Activated naive CD4-positive, alpha-beta T cell treated with anti-CD3 and anti-CD28 coated beads for 36 hours (primary cell): ENCODE measurements around the gene IRF2. TPM values are rescaled to one million over a fixed set of nuclear protein-coding genes. Genes with fewer than 3 reads are reported as not detected.

ENCODE experiments used
- CTCF ChIA-PET: fragments of 350-600 bp; sonication (Branson Sonifier 250); formaldehyde crosslinking; loops from one replicate; lab custom pipeline; 2021; ENCODE audit warnings: antibody characterized with exemption; lab: Charles Lee
- DNase-seq: peaks from one replicate; pipeline ENCODE4 v3.0.0-alpha.2; 2020
- H3K27ac Mint-ChIP-seq: one replicate; pipeline ENCODE4 v1.8.0; 2021; ENCODE audit warnings: mild to moderate bottlenecking, mixed read lengths
- H3K27me3 Mint-ChIP-seq: one replicate; pipeline ENCODE4 v1.8.0; 2021; ENCODE audit warnings: low read depth, mixed read lengths
- H3K36me3 Mint-ChIP-seq: one replicate; pipeline ENCODE4 v1.8.0; 2021; ENCODE audit warnings: low read depth, mixed read lengths
- H3K4me1 Mint-ChIP-seq: one replicate; pipeline ENCODE4 v1.8.0; 2021; ENCODE audit warnings: low read depth, mixed read lengths
- H3K4me3 Mint-ChIP-seq: one replicate; pipeline ENCODE4 v1.8.0; 2021; ENCODE audit warnings: mild to moderate bottlenecking, moderate library complexity, mixed read lengths
- H3K9me3 Mint-ChIP-seq: one replicate; pipeline ENCODE4 v1.8.0; 2021; ENCODE audit warnings: mixed read lengths
- intact Hi-C: fragments of 100-400 bp; cut with micrococcal nuclease; formaldehyde crosslinking; loops from one replicate; pipeline ENCODE4 v1.15.1; 2023
- total RNA-seq, 2 experiments: library from RNA; stranded (reverse); gene quantifications; one replicate each; pipeline ENCODE4 v1.2.3, GENCODE V29; 2021

Gene IRF2
- total RNA-seq, 2 experiments from 2014 or later: 37.3 to 38.3 TPM

DNA sequence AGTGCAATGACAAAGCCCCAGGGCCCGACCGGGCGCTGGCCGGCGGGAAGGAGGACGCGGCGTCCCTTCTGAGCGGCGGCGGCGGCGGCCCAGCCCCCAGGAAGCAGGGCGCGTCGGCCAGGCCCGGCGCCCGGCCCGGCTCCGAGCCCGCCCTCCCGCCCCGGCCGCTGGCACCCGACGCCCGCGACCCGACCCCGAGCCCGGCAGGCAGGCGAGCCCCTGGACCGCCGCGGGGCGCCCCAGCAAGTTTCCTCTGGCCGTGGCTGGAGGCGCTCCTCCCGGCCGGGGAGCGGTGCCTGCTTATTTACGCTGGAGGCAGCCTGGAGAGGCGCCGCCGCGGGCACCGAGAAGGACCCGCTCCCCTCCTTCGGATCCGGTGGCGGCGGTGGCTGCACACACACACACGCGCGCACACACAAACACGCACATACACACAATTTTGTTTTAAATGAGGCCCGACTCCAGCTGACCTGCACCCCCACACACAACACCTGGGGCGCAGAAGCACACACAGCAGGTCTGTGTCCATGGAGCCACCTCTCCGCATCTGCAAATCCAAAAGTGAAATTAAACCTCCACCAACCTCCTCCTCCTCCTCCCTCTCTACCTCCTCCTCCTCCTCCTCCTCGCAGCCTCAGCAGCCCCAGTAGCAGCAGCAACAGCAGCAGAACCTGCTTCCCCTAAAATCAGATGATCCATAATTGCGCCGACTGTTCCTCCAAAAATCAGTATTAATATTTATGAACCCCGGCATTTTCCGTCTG lies 669 bp downstream of the IRF2 start:
- H3K4me1 Mint-ChIP-seq: peaks cover 42% of the 10 kb centered on the region
- intact Hi-C loops: loop anchor here (1.0 to 10.0 kb wide), 21 partner anchors 14 to 1029 kb away; partner anchors contain the start of genes ACSL1, CASP3, CDKN2AIP and CENPU
- H3K36me3 Mint-ChIP-seq: peaks cover 29% of the 10 kb centered on the region
- no peaks in the 10 kb centered on the region for H3K9me3 Mint-ChIP-seq
- peak; percentile 50 for DNase-seq
- H3K4me3 Mint-ChIP-seq: peak overlapping the region; percentile 98
- H3K27ac Mint-ChIP-seq: peak overlapping the region; percentile 100
- H3K27me3 Mint-ChIP-seq: no peaks in the 10 kb centered on the region
- CTCF ChIA-PET: interaction anchor here (1.5 to 2.5 kb wide), 2 partner anchors 29 to 41 kb away, joined by 8 read pairs; no protein-coding TSS in a partner anchor

DNA sequence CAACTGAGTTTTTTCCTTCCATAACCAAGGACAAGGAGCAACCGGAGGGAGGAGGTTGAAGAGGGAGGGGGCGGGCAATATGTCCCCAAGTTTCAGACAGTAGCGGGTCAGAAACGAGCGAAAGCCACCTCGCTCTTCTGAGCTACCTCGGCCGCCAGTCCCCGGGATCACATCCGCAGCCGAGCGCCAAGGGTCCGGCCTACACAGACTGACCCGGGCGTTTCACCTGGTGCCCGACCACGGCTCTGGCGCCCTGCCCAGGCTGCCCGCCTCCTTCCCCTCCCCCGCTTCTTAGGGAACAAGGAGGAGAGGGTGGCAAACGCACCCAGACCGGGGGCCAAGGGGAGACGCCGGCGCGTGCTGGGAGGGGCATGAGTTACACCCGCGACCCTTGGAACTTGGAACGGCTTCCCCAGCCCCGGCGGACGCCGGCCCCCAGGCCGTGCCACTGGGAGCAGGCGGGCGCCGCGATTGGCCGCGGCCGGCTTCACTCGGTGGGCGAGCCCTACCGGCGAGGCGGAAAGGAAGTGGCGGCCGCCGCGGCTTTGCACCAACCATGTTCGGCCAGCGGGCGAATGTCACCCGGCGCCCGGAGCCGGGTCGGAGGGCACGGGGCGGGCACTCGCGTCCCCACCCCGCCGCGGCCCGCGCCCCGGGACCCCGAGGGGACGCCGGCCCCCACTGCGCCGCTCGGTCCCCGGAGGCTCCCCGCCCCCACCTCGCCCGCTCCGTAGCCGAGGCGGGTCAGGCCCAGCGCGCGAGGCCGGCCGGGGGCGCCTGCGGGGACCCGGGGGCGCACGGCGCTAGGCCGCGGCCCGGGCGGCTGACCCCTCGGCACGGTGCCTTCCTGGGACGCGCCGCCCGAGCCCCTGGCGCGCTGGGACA lies 1.5 kb downstream of the IRF2 start:
- CTCF ChIA-PET: no interaction called here
- Mint-ChIP-seq H3K36me3 (peaks cover 29% of the 10 kb centered on the region), H3K27ac (peak overlapping the region; percentile 95), H3K4me1 (peaks cover 43% of the 10 kb centered on the region), H3K27me3 (no peaks in the 10 kb centered on the region), H3K9me3 (no peaks in the 10 kb centered on the region), H3K4me3 (peak overlapping the region; percentile 83)
- intact Hi-C loops: loop anchor here (2.0 to 10.0 kb wide), 5 partner anchors 64 to 1028 kb away; partner anchors contain the start of genes ACSL1, CDKN2AIP, CFAP97 and ING2
- DNase-seq: peak; percentile 68

DNA sequence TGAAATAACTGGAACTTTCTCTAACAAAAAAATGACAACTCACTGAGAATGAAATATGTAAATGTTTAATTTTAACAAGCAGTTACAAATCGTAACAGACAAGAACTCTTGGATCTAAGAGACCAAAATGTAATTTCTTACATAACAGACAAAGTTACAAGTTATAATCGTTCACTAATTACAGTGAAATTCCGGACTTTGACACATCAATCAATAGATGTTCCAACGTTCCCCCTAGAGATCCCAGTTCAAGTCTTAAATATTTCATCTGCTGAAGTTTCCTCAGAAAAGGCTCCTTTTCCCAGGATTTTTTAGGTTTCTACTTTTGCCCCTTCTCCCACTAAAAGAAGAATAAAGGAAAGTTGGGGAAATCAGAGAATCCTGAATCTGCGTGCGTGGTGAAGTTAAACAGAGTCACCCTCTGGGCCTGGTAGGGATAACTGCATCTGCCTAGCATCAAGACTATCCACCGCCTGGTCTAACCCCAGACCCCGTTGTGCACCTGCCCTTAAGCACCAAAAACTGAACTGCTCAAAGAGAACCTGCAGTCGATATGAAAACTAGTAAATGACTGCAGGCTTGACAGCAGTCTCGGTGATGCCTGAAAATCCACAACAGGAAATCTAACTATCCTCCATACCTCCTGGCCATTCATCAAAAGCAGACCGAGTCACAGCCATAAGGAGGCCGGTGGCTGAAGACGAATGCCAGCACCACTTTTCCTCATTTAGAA lies 2.3 kb downstream of the IRF2 start:
- CTCF ChIA-PET: no interaction called here
- DNase-seq: peak; percentile 46
- peaks cover 45% of the 10 kb centered on the region for H3K4me1 Mint-ChIP-seq
- peak overlapping the region; percentile 95 for H3K27ac Mint-ChIP-seq
- peaks cover 29% of the 10 kb centered on the region for H3K36me3 Mint-ChIP-seq
- no peaks in the 10 kb centered on the region for H3K27me3 Mint-ChIP-seq
- intact Hi-C loops: loop anchor here (2.0 to 10.0 kb wide), 5 partner anchors 63 to 1027 kb away; partner anchors contain the start of genes ACSL1, CDKN2AIP, CFAP97 and ING2
- no peaks in the 10 kb centered on the region for H3K9me3 Mint-ChIP-seq
- peak overlapping the region; percentile 83 for H3K4me3 Mint-ChIP-seq

DNA sequence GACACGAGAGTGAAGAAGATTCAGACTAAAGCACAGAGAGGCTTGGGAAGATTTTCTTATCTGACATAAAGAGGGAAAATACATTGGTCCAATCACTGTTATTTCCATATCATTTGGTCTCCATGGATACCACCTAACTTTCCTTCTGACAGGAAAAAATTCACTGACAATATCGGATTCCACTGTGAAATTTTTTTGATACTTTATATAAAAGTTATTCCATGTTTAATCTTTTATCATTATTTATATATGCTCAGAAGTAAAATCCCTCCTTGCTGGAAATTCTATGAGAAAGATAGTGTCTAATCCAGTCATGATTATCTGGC lies 3.6 kb downstream of the IRF2 start:
- Mint-ChIP-seq H3K27ac (no peak overlapping the region), H3K4me1 (peaks cover 44% of the 10 kb centered on the region), H3K4me3 (no peak overlapping the region), H3K36me3 (peaks cover 17% of the 10 kb centered on the region), H3K27me3 (no peaks in the 10 kb centered on the region), H3K9me3 (no peaks in the 10 kb centered on the region)
- intact Hi-C loops: loop anchor here (5.0 to 10.0 kb wide), 4 partner anchors 357 to 1026 kb away; partner anchors contain the start of genes ACSL1, CDKN2AIP, CFAP97 and ING2
- DNase-seq: no peak
- CTCF ChIA-PET: no interaction called here

DNA sequence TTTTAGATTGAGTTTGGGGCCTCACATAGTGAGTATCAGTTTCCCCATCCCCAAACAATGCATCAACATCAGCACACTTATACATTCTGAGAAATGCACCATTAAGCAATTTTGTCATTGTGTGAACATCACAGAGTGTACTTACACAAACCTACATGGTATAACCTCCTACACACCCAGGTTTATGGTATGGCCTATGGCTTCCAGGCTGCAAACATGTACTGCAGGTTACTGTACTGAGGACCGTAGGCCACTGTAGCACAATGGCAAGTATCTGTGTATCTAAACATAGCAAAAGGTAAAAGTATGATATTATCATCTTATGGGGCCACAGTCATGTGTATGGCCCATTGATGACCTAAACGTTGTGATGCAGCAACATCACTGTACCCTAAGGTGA lies 7.7 kb downstream of the IRF2 start:
- intact Hi-C loops: no loop called here
- H3K36me3 Mint-ChIP-seq: peaks cover 2% of the 10 kb centered on the region
- no peak overlapping the region for H3K27ac Mint-ChIP-seq

DNA sequence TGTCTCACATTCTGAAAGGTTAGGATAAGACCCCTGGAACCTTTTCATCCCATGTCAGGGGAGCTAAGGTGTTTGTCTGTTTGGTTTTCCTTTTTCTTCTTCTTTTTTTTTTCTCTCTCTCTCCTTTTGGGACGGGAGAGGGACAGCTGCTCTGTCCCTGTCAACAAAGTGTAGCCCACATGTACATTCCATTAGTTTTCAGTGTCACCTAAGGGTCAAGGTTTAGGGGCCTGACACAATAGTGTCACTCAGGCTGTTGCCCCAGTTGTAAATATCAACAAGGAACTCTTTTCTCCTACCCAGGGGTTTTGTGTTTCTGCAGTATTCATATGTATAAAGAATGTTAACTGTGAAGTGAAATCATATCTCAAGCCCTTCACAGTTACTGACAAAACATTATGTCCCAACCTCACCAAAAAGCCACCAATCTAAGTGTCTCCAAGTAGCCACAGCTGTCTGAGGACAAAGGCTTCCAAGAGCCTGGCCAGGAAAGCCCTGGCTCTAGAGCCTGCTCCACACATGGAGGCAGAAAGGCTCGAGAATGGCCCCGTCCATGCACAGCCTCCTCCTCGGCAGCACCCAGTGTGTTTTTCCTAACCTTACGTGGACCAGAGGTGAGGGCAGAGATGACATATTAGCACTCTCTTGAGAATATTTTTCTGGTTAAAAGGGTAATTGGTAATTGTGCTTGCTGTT lies 9.4 kb downstream of the IRF2 start:
- CTCF ChIA-PET: interaction anchor here (1.0 to 1.1 kb wide), 2 partner anchors 84 to 122 kb away, joined by 3 to 6 read pairs; no protein-coding TSS in a partner anchor
- no peaks in the 10 kb centered on the region for H3K27me3 Mint-ChIP-seq
- intact Hi-C loops: no loop called here
- DNase-seq: no peak
- H3K36me3 Mint-ChIP-seq: peaks cover 2% of the 10 kb centered on the region
- no peak overlapping the region for H3K4me3 Mint-ChIP-seq
- H3K27ac Mint-ChIP-seq: peak overlapping the region; percentile 38
- no peaks in the 10 kb centered on the region for H3K9me3 Mint-ChIP-seq
- H3K4me1 Mint-ChIP-seq: peaks cover 58% of the 10 kb centered on the region

More for the DNA sequence above, 7.7 kb downstream of the IRF2 start:
- Mint-ChIP-seq H3K4me1 (peaks cover 51% of the 10 kb centered on the region), H3K9me3 (no peaks in the 10 kb centered on the region), H3K27me3 (no peaks in the 10 kb centered on the region), H3K4me3 (no peak overlapping the region)
- CTCF ChIA-PET: interaction anchor here (1.0 kb wide), 1 partner anchor 9 kb away, joined by 3 read pairs; no protein-coding TSS in a partner anchor
- no peak for DNase-seq

DNA sequence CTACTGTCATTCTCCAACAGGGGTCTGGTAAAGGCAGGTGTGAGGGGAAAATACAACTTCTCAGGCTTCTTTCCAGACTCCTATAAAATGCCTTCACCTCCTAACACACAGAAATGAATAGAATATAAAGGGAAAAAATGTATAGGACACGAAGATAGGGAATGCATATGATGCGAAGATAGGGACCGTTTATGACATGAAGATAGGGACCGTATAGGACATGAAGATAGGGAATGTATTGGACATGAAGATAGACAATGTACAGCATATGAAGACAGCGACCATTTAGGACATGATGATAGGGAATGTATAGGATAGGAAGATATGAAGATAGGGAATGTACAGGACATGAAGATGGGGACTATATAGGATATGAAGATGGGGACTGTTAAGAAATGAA lies 10.5 kb downstream of the IRF2 start:
- H3K4me3 Mint-ChIP-seq: no peak overlapping the region
- H3K36me3 Mint-ChIP-seq: peaks cover 2% of the 10 kb centered on the region
- H3K4me1 Mint-ChIP-seq: peaks cover 64% of the 10 kb centered on the region
- H3K9me3 Mint-ChIP-seq: no peaks in the 10 kb centered on the region
- CTCF ChIA-PET: no interaction called here
- no peak for DNase-seq
- no peaks in the 10 kb centered on the region for H3K27me3 Mint-ChIP-seq
- intact Hi-C loops: no loop called here
- no peak overlapping the region for H3K27ac Mint-ChIP-seq

DNA sequence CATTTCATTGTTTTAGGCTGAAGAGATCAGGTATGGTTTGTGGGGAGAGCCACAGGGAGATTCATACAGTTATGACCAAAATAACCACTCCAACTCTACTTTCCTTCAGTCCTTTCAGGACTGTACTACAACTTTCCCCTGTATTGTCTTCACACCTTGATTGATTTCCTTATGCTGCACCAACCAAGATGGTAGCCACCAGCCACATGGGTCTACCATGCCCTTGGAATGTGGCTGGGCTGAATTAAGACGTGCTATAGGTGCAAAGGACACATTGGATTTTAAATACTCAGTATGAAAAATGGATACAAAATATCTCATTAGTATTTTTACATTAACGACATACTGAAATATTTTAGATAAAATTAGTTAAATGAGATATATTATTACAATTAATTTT lies 11.2 kb downstream of the IRF2 start:
- DNase-seq: no peak
- no peak overlapping the region for H3K27ac Mint-ChIP-seq
- no peaks in the 10 kb centered on the region for H3K27me3 Mint-ChIP-seq
- CTCF ChIA-PET: interaction anchor here (0.6 to 0.8 kb wide), 2 partner anchors 32 to 41 kb away, joined by 3 read pairs; no protein-coding TSS in a partner anchor
- peaks cover 2% of the 10 kb centered on the region for H3K36me3 Mint-ChIP-seq
- intact Hi-C loops: no loop called here
- H3K4me3 Mint-ChIP-seq: no peak overlapping the region
- no peaks in the 10 kb centered on the region for H3K9me3 Mint-ChIP-seq
- H3K4me1 Mint-ChIP-seq: peaks cover 67% of the 10 kb centered on the region

DNA sequence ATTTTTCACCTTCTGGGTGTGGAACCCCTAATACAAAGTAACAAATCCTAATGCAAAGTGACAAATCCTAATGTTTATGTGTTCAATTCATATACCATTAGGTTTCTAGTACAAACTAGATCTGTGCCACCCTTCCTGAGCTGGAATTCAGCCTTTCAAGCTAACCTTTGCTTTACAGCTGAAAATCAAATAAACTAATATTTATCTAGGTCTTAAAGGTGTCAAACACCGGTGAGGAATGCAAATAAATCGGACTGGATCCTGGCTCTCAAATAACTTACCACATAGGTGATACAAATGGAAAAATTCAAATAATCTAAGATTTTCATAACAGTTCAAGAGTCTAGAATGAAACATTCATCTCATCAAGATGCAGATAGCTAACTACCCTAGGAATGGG lies 11.6 kb downstream of the IRF2 start:
- Mint-ChIP-seq H3K4me3 (no peak overlapping the region), H3K36me3 (peaks cover 2% of the 10 kb centered on the region), H3K9me3 (no peaks in the 10 kb centered on the region), H3K4me1 (peaks cover 67% of the 10 kb centered on the region), H3K27me3 (no peaks in the 10 kb centered on the region), H3K27ac (no peak overlapping the region)
- DNase-seq: no peak
- CTCF ChIA-PET: interaction anchor here (0.6 to 1.4 kb wide), 4 partner anchors 25 to 180 kb away, joined by 3 to 5 read pairs (median 4); no protein-coding TSS in a partner anchor
- intact Hi-C loops: no loop called here

DNA sequence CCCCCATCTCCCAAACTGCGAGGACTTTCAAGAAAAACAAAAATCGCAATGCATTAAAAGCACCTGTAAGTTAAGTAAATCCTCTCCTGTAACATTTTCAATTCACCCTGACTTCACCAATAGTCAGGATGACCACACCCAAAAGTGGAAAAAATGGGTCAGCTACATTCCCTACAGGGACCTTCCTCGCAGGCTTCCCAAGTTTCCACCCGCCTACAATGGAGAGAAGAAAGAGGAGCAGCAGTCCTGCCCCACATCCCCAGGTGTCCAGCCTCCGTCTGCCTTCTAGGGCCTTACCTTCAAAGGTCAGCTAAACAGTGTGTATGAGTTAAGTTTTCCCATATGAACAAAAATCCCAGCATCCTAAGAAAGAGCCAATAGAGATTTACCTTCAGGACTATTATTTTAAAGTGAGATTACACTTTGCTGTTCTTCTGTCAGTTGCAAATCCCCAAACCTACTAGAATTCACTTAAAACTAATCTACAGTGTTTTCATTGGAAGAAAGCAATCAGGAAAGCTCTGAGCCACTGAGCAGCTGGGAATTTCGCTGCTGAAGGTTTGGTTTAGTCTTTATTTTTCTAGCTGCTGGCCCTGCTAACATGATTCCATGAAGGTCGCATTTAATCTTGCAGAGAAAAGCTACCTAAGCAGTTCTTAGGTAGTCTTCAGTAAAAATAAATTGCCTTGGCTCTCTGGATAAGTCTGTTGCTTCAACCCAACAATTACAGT lies 12.5 kb downstream of the IRF2 start:
- no peak for DNase-seq
- Mint-ChIP-seq H3K27me3 (no peaks in the 10 kb centered on the region), H3K4me3 (no peak overlapping the region), H3K9me3 (no peaks in the 10 kb centered on the region), H3K4me1 (peaks cover 65% of the 10 kb centered on the region), H3K27ac (no peak overlapping the region), H3K36me3 (no peaks in the 10 kb centered on the region)
- intact Hi-C loops: no loop called here
- CTCF ChIA-PET: interaction anchor here (0.5 to 1.4 kb wide), 4 partner anchors 24 to 448 kb away, joined by 3 to 5 read pairs (median 4); no protein-coding TSS in a partner anchor
